HG03095 (cell line): ENCODE measurements around the gene PPM1H.
A peak's percentile ranks its signal among the peaks of the same experiment; 100 is the strongest.
"Not testable (repeated sequence)": the region's sequence is repeated elsewhere in the genome, so short reads cannot be mapped to it uniquely, and the experiment has no call there.

Source experiments
- ATAC-seq: cut with Tn5 transposase; IDR thresholded peaks from one replicate; pipeline ENCODE4 v1.9.1; 2021; ENCODE audit warnings: moderate library complexity; ENCODE audit not compliant: unreplicated experiment

PPM1H gene

DNA sequence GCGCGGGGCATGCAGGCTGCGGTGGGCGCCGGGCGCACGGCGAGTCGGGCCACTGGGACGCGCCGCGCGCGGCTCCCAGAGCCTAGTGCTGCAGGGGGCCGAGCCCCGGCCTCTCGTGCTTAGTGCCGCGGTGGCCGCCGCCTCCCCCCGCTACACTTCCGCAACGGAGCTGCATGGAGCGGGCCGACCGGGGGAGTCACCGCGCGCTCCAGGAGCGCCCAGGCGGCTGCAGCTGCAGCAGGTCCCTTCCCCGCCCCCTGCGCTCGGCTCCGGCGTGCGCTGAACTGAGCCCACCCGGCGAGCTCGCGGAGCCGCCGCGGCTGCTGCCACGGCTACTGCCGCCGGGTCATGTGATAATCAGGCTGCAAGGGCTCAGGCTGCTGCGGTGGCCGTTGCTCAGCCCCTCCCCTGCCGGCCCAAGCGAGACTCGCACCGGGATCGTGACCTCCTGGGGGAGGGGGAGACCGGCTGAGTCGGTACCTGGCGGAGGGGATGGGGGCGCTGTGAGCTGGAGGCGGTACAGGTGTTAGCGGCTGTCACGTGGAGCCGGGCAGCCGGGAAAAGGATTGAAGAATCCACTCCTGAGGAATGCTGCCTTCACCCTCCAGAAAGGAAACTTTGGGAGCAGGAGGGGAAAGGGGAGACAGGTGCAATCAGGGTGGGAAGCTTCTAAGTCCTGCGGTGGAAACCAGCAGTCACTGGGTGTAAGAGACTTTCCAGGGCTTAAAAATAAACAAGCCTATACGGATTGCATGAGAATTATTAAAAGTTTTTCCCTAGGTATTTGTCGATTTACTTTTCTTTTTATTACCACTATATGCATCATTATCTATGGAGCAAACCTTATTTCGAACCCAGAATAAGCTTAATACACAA, at the start of gene PPM1H:
TSS of gene PPM1H (minus strand) at position 352 of the 876 bp plus-strand sequence. CDS start 414 bp downstream, outside the sequence.
- ATAC-seq = peak; percentile 75

DNA sequence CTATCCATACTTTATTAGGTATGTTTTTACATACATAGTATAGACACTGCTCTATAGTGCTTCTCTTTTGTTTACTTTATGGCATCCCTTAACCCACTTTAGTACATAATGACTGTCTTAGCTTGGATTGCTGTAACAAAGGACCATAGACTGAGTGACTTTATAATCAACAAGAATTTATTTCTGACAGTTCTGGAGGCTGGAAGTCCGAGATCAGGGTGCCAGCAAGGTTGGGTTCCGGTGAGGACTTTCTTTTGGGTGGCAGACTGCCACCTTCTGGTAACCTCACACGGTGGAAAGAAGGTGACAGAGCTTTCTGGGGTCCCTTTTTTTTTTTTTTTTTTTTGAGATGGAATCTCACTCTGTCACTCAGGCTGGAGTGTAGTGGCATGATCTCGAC, 48.6 kb upstream of the PPM1H start:
- no peak for ATAC-seq

DNA sequence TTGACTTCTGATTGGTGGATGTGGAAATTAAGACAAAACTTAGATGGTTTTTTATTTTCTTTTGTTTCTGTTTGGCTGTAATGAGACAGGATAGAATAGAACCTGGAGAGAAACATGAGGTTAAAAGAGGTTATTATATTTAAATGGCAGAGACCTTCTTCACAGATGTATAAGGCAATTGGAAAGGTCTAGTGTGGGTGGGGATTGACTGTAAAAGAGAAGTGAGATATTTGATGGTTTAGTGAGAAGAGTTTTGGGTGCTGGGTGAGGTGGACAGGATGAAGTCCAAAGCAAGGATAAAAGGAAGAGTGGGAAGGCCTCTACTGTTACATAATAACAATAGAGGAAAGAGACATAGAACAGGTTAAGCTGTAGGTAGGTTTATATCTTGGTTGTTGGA, 43.8 kb upstream of the PPM1H start:
- no peak for ATAC-seq

GRCh38 chr12:62977883-62978282, 42.9 kb upstream of the PPM1H start:
- no peak for ATAC-seq

DNA sequence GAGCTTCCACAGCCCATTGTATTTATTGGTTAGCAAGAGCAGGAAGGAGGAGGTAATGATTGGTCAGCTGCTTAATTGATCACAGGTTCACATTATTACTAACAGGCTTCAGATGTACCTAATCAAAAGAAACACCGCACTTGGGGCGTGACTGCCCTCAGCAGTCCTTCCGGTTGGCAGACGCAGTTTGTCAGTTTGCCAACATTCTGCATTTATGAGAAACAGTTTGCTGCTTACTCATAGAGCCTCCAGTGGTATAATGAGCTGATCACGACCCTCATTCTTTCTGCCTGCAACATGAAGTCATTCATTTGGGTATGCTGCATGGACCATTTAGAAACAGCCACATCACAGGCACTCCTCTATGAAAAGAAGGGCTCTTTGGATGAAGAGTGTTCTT, 42.5 kb upstream of the PPM1H start:
- no peak for ATAC-seq

DNA sequence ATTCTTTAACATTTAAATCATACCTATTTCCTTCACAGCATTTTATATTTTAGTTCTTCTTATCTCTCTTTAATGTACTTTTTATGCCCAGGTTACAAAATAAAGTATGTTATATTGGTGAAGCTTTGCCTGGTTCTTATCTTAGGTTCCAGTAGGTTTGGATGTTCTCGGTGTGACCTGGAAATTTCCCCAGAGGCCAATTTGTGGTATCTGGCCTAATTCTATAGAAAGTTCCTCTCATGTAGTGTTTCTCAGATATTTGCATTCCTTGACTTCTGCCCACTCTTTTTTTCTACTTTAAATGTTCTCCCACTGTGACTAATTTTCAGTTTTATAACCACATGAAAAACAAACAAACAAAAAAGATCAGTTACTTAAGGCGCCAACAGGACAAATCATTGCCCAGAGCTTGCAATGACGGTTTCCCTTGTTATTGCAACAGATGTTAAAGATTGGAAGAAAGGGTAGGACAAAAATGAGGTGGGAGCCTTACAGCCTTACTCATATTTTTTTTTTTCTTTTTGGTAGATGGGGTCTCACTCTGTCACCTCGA, 41.2 kb upstream of the PPM1H start:
- no peak for ATAC-seq

DNA sequence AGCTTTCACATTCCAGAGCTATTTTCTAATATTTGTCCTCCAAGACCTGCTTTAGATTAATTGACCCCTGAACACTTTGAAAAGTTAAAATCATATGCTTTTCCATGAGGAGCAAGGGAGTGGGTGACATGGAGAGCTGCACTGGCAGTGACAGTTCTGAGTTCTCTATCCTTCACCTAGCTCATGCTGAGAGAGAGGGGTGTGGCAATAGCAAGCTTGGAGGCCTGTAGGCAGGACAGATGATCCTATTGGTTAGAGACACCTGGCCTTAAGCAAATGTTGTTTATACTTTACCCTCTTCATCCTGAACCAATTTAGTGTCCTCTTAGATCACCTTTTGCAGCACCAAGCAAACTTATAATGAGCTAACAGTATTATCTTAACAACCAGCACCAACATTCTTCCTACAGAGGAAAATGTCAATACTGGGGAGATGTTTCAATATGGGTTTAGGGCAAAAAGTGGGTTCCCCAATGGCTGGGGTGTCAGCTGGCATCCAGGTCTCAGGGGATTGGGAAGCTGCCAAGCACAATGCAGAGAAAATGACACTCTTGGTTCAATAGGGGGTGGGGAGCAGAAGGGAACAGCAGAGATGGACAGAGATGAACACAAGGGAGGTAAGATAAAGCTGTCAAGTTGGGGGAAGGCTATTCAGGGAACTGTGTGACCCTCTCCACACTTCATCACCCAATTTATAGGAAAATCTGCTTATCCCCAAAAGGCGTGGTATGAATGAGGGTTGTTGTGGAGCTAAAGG, 37.0 kb upstream of the PPM1H start:
- no peak for ATAC-seq

GRCh38 chr12:62969695-62970094, 34.7 kb upstream of the PPM1H start:
- ATAC-seq = no peak

DNA sequence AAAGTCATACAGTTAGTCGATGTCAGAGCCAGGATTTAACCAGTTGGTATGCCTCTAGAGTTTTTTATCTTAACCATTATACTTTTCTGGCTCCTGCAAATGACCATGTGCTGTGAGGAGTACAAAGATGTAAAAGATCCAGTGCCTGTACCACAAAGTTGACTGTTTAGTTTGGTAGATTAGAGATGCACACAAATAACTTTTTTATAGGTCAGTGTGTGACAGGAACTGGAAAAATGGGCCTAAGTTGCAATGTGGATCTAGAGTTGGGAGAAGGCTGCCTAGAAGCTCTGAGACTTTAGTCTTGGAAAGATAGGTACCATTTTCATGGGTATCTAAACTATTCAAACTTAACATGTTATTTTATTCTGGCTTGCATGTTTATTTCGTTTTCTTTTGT, 32.8 kb upstream of the PPM1H start:
- ATAC-seq = no peak

DNA sequence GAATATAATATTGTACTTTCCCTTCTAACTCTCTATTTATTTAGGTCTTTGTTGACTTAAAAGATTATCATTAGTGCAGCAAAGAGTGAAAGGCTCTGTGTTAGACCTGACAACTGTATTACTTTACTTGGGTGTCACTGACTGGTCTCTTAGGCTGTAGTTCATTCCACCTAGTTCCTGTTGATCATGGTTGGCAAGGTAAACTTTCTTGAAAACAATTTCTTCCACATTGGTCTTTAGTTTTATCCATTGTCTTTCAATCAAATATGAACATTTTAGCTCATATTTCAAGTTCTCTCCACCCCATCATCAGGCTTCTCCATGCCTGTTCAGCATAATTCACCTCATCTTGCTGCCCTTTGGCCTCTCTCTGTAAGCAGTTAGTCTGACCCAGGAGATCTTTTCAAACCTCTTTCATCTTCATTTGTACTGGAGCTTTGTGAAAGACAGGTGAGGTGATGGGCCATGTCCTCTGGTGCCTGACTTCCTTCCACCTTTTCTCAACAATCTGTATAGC, 32.1 kb upstream of the PPM1H start:
- ATAC-seq = no peak

- not testable (repeated sequence) for ATAC-seq
Observed at GRCh38 chr12:62966446-62966989, 31.6 kb upstream of the PPM1H start.

DNA sequence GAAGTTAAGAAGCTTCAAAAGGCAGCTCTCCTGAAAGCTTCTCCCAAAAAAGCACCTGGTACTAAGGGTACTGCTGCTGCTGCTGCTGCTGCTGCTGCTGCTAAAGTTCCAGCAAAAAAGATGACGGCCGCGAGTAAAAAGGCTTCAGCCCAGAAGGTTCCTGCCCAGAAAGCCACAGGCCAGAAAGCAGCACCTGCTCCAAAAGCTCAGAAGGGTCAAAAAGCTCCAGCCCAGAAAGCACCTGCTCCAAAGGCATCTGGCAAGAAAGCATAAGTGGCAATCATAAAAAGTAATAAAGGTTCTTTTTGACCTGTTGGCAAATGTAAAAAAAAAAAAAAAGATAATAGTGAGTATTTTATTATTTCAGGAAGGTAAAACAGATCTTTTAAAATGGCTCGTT, 30.8 kb upstream of the PPM1H start:
- ATAC-seq = not testable (repeated sequence)

DNA sequence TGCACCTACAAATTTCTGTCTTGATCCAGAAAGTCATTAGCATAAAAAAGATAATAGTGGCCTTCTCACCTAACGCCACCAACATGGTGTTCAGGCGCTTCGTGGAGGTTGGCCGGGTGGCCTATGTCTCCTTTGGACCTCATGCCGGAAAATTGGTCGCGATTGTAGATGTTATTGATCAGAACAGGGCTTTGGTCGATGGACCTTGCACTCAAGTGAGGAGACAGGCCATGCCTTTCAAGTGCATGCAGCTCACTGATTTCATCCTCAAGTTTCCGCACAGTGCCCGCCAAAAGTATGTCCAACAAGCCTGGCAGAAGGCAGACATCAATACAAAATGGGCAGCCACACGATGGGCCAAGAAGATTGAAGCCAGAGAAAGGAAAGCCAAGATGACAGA, 30.3 kb upstream of the PPM1H start:
- not testable (repeated sequence) for ATAC-seq

DNA sequence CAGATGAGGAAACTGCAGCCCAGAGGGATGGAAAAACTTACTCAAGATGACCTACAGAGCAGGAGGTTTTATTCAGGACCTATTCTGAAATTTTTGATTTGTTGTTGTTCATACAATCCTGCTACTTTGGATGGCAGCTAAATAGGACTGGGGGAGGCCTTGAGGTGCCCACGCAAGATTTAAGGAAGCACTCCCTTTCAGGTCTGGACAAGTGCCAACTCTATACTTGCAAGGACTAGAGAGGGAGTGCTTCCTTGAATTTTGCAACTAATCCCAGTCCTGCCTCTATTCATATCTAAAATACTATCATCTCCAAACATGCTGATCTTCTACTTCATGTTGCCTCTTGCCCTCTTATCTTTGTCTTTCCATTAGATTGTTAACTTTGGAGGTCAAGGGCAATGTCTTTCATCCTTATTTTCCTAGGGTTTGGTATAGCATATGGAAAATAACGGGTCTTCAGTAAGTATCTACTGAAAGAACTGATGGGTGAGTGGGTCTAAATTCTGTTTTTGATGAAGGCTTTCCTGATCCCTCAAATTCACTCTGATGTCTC, 28.6 kb upstream of the PPM1H start:
- no peak for ATAC-seq

- ATAC-seq = no peak
Observed at GRCh38 chr12:62960324-62960723, 25.4 kb upstream of the PPM1H start.

GRCh38 chr12:62959745-62960144, 24.8 kb upstream of the PPM1H start:
- no peak for ATAC-seq

DNA sequence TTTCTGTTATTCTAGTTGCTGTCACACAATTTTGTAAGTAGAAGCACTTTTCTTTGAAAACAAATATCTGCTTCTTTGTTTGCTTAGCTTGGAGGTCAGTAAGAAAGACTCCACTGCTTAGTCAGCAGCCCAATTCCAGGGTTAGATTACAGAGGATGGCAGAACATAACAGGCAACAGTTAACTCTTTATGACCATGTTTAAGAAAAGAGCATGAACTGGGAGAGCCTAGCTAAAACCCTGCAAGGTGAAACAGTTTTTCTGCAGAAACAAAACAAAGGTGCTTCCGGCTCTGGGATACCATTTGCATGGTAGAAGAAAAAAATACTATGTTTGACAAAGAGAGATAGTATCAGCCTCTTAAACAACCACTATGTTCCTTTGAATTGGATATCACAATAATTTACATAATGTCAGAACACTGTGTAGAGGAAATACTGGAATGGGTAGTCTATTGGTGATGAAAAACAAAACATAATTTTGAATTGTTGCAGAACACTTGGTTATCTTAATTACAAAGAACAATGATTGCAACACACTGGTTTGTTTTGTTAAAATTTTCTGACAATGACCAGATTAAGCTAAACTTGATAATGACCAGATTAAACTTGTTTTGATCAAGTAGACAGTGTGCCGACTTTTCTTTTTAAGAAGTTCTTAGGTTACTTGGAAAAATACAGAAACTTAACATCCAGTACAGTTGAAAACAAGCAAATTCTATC, 22.4 kb upstream of the PPM1H start:
- no peak for ATAC-seq

DNA sequence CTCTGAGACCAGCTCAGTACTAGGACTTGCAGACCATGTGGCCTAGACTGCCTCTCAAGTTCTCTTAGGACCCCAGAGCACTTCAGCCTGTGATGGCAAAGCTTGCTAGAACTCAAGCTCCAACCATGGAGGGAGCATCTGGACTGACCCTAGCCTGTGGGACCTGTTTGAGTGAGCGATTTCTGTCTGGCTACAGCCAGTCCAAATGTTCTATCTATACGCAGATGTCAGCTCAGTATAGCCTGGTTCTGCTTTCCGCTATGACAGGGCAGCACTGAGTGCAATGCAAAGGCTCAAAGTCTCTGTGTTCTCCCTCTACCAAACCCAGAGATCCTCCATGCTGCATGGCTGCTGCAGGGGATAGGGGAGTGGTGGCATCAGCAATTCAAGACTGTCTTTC, 20.7 kb upstream of the PPM1H start:
- ATAC-seq = no peak

- no peak for ATAC-seq
Observed at GRCh38 chr12:62950317-62950716, 15.4 kb upstream of the PPM1H start.

- ATAC-seq = no peak
Observed at GRCh38 chr12:62948123-62948522, 13.2 kb upstream of the PPM1H start.
